Spleen (tissue), 11 donors: Measurements from ENCODE around the gene NPIPB2. TPM values are rescaled to one million over a fixed set of nuclear protein-coding genes. Genes with fewer than 3 reads are reported as not detected.
"Not testable (repeated sequence)": the region's sequence is repeated elsewhere in the genome, so short reads cannot be mapped to it uniquely, and the experiment has no call there.

Experiments
- DNase-seq: peaks from one replicate; pipeline ENCODE4 v3.0.0-alpha.2; 2020
- H3K27ac ChIP-seq, 8 donors: fragments of 200-600 bp; sonication (generic) in 7 of 8; 1 replicate in 4 of 8; 2 replicates in 4 of 8; pipeline versions ENCODE4 v1.5.0 to v1.8.0; 2016 to 2021; ENCODE audit warnings: inconsistent platforms in 4 of 8, mild to moderate bottlenecking in 4 of 8, moderate library complexity in 1 of 8
- H3K27me3 ChIP-seq, 7 donors: fragments of 200-600 bp; sonication (generic) in 6 of 7; replicated peaks in 1 of 7; 1 replicate in 4 of 7; 2 replicates in 3 of 7; pipeline versions ENCODE4 v1.5.0 to v1.8.0; 2016 to 2021; ENCODE audit warnings: inconsistent platforms in 3 of 7, mild to moderate bottlenecking in 1 of 7
- H3K36me3 ChIP-seq, 6 donors: fragments of 200-600 bp; sonication (generic) in 5 of 6; 1 replicate in 4 of 6; 2 replicates in 2 of 6; pipeline versions ENCODE4 v1.5.0 to v1.8.0; 2016 to 2021; ENCODE audit warnings: inconsistent platforms in 2 of 6
- H3K4me1 ChIP-seq, 6 donors: fragments of 200-600 bp; sonication (generic) in 5 of 6; 1 replicate in 3 of 6; 2 replicates in 3 of 6; pipeline versions ENCODE4 v1.5.0 to v1.8.0; 2016 to 2021; ENCODE audit warnings: inconsistent platforms in 3 of 6
- H3K4me3 ChIP-seq, 8 donors: fragments of 200-600 bp; sonication (generic) in 7 of 8; 1 replicate in 4 of 8; 2 replicates in 4 of 8; pipeline versions ENCODE4 v1.5.0 to v1.8.0; 2016 to 2021; ENCODE audit warnings: inconsistent platforms in 4 of 8, mild to moderate bottlenecking in 4 of 8, moderate library complexity in 2 of 8
- H3K9me3 ChIP-seq, 8 donors: fragments of 200-600 bp; sonication (generic) in 7 of 8; 1 replicate in 4 of 8; 2 replicates in 4 of 8; pipeline versions ENCODE4 v1.5.0 to v1.8.0; 2016 to 2021; ENCODE audit warnings: inconsistent platforms in 4 of 8
- CTCF ChIP-seq, 11 experiments: fragments of 200-600 bp in 7 of 11; fragments of 450-650 bp in 4 of 11; sonication (generic) in 4 of 11; IDR thresholded peaks in 8 of 11; conservative IDR thresholded peaks in 3 of 11; 1 replicate in 7 of 11; 2 replicates in 4 of 11; pipeline versions ENCODE4 v1.4.0 to v1.8.0; 2016 to 2021; ENCODE audit warnings: antibody characterized with exemption in 11 of 11, inconsistent platforms in 4 of 11, mild to moderate bottlenecking in 1 of 11
- POLR2A ChIP-seq, 3 donors: fragments of 450-650 bp; IDR thresholded peaks; one replicate each; pipeline ENCODE4 v1.5.1; 2017; ENCODE audit warnings: antibody characterized with exemption in 3 of 3, mild to moderate bottlenecking in 1 of 3
- POLR2AphosphoS5 ChIP-seq, 3 donors: sonication (generic); formaldehyde crosslinking; IDR thresholded peaks; one replicate each; pipeline ENCODE4 v1.5.1; 2017; ENCODE audit warnings: antibody characterized with exemption in 3 of 3
- WGBS, 5 donors: extraction: QIAGEN DNeasy Blood & Tissue Kit in 3 of 5; methylation state at CpG; one replicate each; pipeline versions ENCODE4 v1.1.5 to v1.1.7; 2013 to 2018; 5-methylcytosine and 5-hydroxymethylcytosine counted together
- intact Hi-C: fragments of 100-400 bp; cut with DNase I; formaldehyde crosslinking; loops from one replicate; pipeline ENCODE4 v1.15.0; 2023; ENCODE audit warnings: low total_unique reads
- polyA plus RNA-seq, 3 donors: library from polyadenylated mRNA; stranded (reverse); fragments of 200-250 nt; gene quantifications; one replicate each; pipeline ENCODE4 v1.2.1, GENCODE V29; 2013
- total RNA-seq, 7 donors: library from RNA; depleted of rRNA in 3 of 7; stranded (reverse); fragments of >200 nt in 3 of 7; fragmentation: NEBNext Ultra II Directional in 4 of 7; extraction: Animal tissue kit (Norgen Biotek cat#: 25700) in 4 of 7; gene quantifications; one replicate each; pipeline versions ENCODE4 v1.1.0 to v1.2.1, GENCODE V29; 2016 to 2021
- donor health status: healthy with polysubstance abuse.
- donor health status: DM: no; HTN: no; CAD: no; lungs with moderate emphysema.
- donor health status: DM: no; HTN: no; CAD: no.
- donor health status: Bipolar disorder and iron deficiency.
- donor health status: healthy.
- donor health status: DM: no; HTN: no; CAD: no.
- donor health status: DM: yes; HTN: yes; CAD: no.

NPIPB2 gene
- total and polyA plus RNA-seq, 10 donors = 4.0 to 23.7 (median 10.9) TPM

DNA sequence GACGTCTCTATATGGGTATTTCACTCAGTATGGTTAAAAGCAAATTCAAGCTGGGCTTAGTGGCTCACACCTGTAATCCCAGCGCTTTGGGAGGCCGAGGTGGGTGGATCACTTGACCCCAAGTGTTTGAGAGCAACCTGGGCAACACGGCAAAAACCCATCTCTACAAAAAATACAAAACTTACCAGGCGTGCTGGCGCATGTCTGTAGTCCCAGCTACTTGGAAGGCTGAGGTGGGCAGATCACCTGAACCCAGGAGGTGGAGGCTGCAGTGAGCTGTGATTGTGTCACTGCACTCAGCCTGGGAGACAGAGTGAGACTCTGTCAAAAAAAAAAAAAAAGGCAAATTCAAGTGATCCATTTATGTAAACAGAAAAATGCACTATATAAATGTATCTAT is 21.9 kb upstream of the NPIPB2 start:
- DNase-seq = no peak
- TF ChIP-seq POLR2AphosphoS5 (IDR thresholded peaks at IDR 0.05) (no peak), CTCF (IDR thresholded peaks at IDR 0.05 in 8 of 11, conservative IDR thresholded peaks at IDR 0.05 in 3 of 11) (no peak), POLR2A (IDR thresholded peaks at IDR 0.05) (no peak)
- Histone ChIP-seq H3K27me3 (no peaks in the 10 kb centered on the region), H3K4me3 (no peak overlapping the region), H3K27ac (peak overlapping the region in 6 of 8 donors; percentile 51 to 82 (median 73)), H3K4me1 (peaks cover 0 to 58% (median 16%) of the 10 kb centered on the region in 6 donors), H3K9me3 (no peaks in the 10 kb centered on the region), H3K36me3 (no peaks in the 10 kb centered on the region)
- 78 to 85% (median 82%) methylated on average over 6 of the region's 6 CpGs for WGBS, 5 donors
- intact Hi-C loops = no loop called here

- TF ChIP-seq POLR2AphosphoS5 (IDR thresholded peaks at IDR 0.05) = peak in 1 of 3 donors; percentile 16
- H3K4me3 ChIP-seq, intact Hi-C loops, H3K9me3 ChIP-seq, DNase-seq, H3K27me3 ChIP-seq, H3K36me3 ChIP-seq: not testable (repeated sequence)
- WGBS, 5 donors = 71 to 86% (median 84%) methylated on average over 11 of the region's 11 CpGs
- Histone ChIP-seq H3K4me1 (peaks cover 0 to 61% (median 16%) of the 10 kb centered on the region in 6 donors), H3K27ac (peak overlapping the region in 1 of 8 donors; percentile 78)
Measured at GRCh38 chr16:11962978-11963377, 21.1 kb upstream of the NPIPB2 start.

GRCh38 chr16:11962457-11962856 is 20.6 kb upstream of the NPIPB2 start:
- DNase-seq, H3K27ac ChIP-seq, H3K9me3 ChIP-seq, H3K27me3 ChIP-seq, H3K4me3 ChIP-seq, H3K36me3 ChIP-seq, intact Hi-C loops: not testable (repeated sequence)
- 70 to 92% (median 84%) methylated on average over 5 of the region's 5 CpGs for WGBS, 5 donors
- H3K4me1 ChIP-seq = peaks cover 0 to 57% (median 16%) of the 10 kb centered on the region in 6 donors

DNA sequence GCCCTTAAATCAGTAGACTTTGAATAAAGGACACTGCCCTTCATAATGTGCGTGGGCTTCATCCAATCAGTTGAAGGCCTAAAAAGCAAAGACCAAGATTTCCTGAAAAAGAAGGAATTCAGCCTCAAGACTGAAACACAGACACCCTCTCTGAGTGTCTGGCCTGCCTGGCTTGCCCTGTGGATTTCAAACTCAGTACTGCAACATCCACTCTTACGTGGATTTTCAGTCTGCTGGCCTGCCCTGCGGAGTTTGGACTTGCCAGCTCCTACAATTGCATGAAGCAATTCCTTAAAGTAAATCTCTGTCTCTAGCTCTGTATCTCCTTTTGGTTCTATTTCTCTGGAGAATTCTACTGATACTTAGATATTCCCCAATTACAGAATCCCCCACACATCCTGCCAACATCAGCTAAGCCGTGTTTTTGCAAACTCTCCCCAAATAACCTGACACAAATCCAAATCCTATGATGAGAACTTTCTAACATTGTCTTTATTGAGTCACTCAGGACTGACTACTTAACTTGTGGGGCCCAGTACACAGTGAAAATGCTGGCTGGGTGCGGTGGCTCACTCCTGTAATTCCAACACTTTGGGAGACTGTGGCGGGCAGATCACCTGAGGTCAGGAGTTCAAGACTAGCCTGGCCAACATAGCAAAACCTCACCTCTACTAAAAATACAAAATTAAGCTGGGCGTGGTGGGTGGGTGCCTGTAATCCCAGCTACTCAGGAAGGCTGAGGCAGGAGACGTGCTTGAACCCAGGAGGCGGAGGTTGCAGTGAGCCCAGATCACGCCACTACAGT is 15.9 kb upstream of the NPIPB2 start:
- Histone ChIP-seq H3K27ac (no peak overlapping the region), H3K27me3 (no peaks in the 10 kb centered on the region), H3K4me3 (no peak overlapping the region), H3K4me1 (peaks cover 0 to 16% (median 2%) of the 10 kb centered on the region in 6 donors), H3K36me3 (no peaks in the 10 kb centered on the region), H3K9me3 (no peaks in the 10 kb centered on the region)
- intact Hi-C loops = no loop called here
- WGBS, 5 donors = 90 to 98% (median 92%) methylated on average over 10 of the region's 10 CpGs
- TF ChIP-seq POLR2A (IDR thresholded peaks at IDR 0.05) (no peak), CTCF (IDR thresholded peaks at IDR 0.05 in 8 of 11, conservative IDR thresholded peaks at IDR 0.05 in 3 of 11) (no peak), POLR2AphosphoS5 (IDR thresholded peaks at IDR 0.05) (no peak)
- DNase-seq = no peak

- no peak for DNase-seq
- Histone ChIP-seq H3K27me3 (no peaks in the 10 kb centered on the region), H3K9me3 (no peaks in the 10 kb centered on the region), H3K4me1 (peaks cover 0 to 10% (median 0%) of the 10 kb centered on the region in 6 donors), H3K36me3 (no peaks in the 10 kb centered on the region), H3K4me3 (no peak overlapping the region), H3K27ac (no peak overlapping the region)
- no peak for TF ChIP-seq POLR2AphosphoS5 (IDR thresholded peaks at IDR 0.05)
- no peak for TF ChIP-seq CTCF (IDR thresholded peaks at IDR 0.05 in 8 of 11, conservative IDR thresholded peaks at IDR 0.05 in 3 of 11)
- no peak for TF ChIP-seq POLR2A (IDR thresholded peaks at IDR 0.05)
- 68 to 95% (median 88%) methylated on average over 2 of the region's 2 CpGs for whole genome bisulfite sequencing, 5 donors
- intact Hi-C loops = no loop called here
Measured at GRCh38 chr16:11956558-11956957, 14.7 kb upstream of the NPIPB2 start.
